DND-41 (cell line): ENCODE results near the gene ZCCHC24.

Experiments used
- EZH2 ChIP-seq: IDR thresholded peaks from 3 replicates; pipeline ENCODE4 v1.6.1; 2012; ENCODE audit warnings: borderline replicate concordance, low read depth, mild to moderate bottlenecking, moderate library complexity, low read length, inconsistent platforms; ENCODE audit not compliant: severe bottlenecking
- TF ChIP-seq, protein P1 (sequence below): IDR thresholded peaks from 2 replicates; pipeline ENCODE4 v1.5.1; 2012; ENCODE audit warnings: borderline replicate concordance, low read length, moderate library complexity, mild to moderate bottlenecking; ENCODE audit not compliant: poor library complexity, severe bottlenecking; ENCODE audit errors: extremely low read depth

DNA sequence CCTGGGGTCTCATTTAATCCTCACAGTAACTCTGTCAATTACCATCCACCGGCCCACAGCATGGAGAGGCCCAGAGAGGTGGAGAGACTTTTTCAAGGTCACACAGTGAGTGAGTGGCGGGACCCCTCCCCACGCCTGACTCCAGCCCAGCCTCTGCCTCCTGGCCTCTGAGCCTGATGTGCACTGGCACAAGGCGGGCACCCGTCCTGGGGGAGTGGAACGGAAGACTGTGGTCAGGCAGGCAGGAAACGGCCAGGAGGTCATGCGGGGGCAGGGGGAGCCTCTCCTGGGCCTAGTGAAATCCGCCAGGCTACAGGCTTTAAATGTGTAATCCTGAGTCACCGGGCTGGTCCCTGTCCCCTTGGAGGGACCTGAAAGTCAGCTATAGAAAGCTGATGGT lies 32.2 kb downstream of the ZCCHC24 start:
- TF ChIP-seq, protein P1, sequence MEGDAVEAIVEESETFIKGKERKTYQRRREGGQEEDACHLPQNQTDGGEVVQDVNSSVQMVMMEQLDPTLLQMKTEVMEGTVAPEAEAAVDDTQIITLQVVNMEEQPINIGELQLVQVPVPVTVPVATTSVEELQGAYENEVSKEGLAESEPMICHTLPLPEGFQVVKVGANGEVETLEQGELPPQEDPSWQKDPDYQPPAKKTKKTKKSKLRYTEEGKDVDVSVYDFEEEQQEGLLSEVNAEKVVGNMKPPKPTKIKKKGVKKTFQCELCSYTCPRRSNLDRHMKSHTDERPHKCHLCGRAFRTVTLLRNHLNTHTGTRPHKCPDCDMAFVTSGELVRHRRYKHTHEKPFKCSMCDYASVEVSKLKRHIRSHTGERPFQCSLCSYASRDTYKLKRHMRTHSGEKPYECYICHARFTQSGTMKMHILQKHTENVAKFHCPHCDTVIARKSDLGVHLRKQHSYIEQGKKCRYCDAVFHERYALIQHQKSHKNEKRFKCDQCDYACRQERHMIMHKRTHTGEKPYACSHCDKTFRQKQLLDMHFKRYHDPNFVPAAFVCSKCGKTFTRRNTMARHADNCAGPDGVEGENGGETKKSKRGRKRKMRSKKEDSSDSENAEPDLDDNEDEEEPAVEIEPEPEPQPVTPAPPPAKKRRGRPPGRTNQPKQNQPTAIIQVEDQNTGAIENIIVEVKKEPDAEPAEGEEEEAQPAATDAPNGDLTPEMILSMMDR, result no peak
- TF ChIP-seq EZH2, result no peak
